K562 (cell line): ENCODE data around the gene SOX12. TPM values are rescaled to one million over a fixed set of nuclear protein-coding genes. Genes with fewer than 3 reads are reported as not detected.

Experiments used
- AFF4 ChIP-seq: sonication (generic); formaldehyde crosslinking; IDR thresholded peaks from 2 replicates; pipeline ENCODE4 v1.8.0; 2023; ENCODE audit warnings: mild to moderate bottlenecking, missing genetic modification reagents
- ATF7 ChIP-seq: fragments of 450-650 bp; IDR thresholded peaks from 2 replicates; pipeline ENCODE4 v1.7.1; 2014; ENCODE audit warnings: mild to moderate bottlenecking, moderate library complexity
- DMBX1 ChIP-seq: fragments of 250-450 bp; sonication (Bioruptor Pico); IDR thresholded peaks from 2 replicates; pipeline ENCODE4 v1.8.0; 2022; ENCODE audit warnings: inconsistent platforms, mild to moderate bottlenecking, moderate library complexity, borderline replicate concordance
- DPF2 ChIP-seq: fragments of 450-650 bp; IDR thresholded peaks from 2 replicates; pipeline ENCODE4 v1.6.1; 2016
- HDAC2 ChIP-seq: fragments of 450-650 bp; IDR thresholded peaks from 2 replicates; pipeline ENCODE4 v1.6.1; 2016; ENCODE audit warnings: mild to moderate bottlenecking
- MEF2D ChIP-seq: conservative IDR thresholded peaks from 2 replicates; pipeline ENCODE4 v1.6.1; 2016; ENCODE audit warnings: low read depth, missing genetic modification characterization, missing compliant biosample characterization
- POLR2H ChIP-seq: IDR thresholded peaks from 2 replicates; pipeline ENCODE4 v1.6.1; 2016; ENCODE audit warnings: missing genetic modification characterization, low read depth, mild to moderate bottlenecking, control low read depth, missing compliant biosample characterization, moderate library complexity
- POU5F1 ChIP-seq: fragments of 150-350 bp; IDR thresholded peaks from 2 replicates; pipeline ENCODE4 v1.6.1; 2014; ENCODE audit warnings: borderline replicate concordance, low read length, low read depth, mild to moderate bottlenecking; ENCODE audit not compliant: partially characterized antibody
- TCF7 ChIP-seq: sonication (generic); IDR thresholded peaks from 2 replicates; pipeline ENCODE4 v1.6.1; 2016; ENCODE audit warnings: antibody characterized with exemption, borderline replicate concordance
- ZNF589 ChIP-seq: fragments of 200-800 bp; sonication (Bioruptor generic); IDR thresholded peaks from 2 replicates; pipeline ENCODE4 v1.6.1; 2016; ENCODE audit warnings: low read depth, missing genetic modification characterization, missing compliant biosample characterization
- ZNF644 ChIP-seq: fragments of 200-800 bp; sonication (Bioruptor generic); IDR thresholded peaks from 2 replicates; pipeline ENCODE4 v1.6.1; 2016; ENCODE audit warnings: low read depth, missing genetic modification characterization, missing compliant biosample characterization
- polyA plus RNA-seq, 8 experiments: library from polyadenylated mRNA; depleted of rRNA in 4 of 8; stranded (reverse) in 5 of 8; unstranded in 3 of 8; fragments of >200 nt; fragmentation: Nextera tagmentation in 2 of 8; fragmentation: Illumina TruSeq in 1 of 8; extraction: Ambion mirVana in 2 of 8; extraction: Trizol in 1 of 8; gene quantifications; 2 replicates each; pipeline versions ENCODE4 v1.2.1 to v1.2.3, GENCODE V29; 2011 to 2014; ENCODE audit warnings: inconsistent platforms in 1 of 8, missing spikeins in 1 of 8
- total RNA-seq, 7 experiments: library from RNA; depleted of rRNA in 6 of 7; stranded (reverse); fragments of >200 nt in 6 of 7; fragmentation: Illumina TruSeq in 2 of 7; extraction: Trizol in 2 of 7; gene quantifications; 2 replicates each; pipeline versions ENCODE4 v1.2.1 to v1.2.3, GENCODE V29; 2011 to 2021; ENCODE audit warnings: low replicate concordance in 1 of 7
- TF ChIP-seq, protein P1 (sequence below), 2 experiments: IDR thresholded peaks; 2 replicates each; pipeline ENCODE4 v1.6.1; 2012; ENCODE audit warnings: improper control_type of control experiment in 2 of 2, low read depth in 2 of 2, low read length in 2 of 2, borderline replicate concordance in 1 of 2
- TF ChIP-seq, protein P2 (sequence below): fragments of 250-450 bp; sonication (Bioruptor Pico); IDR thresholded peaks from 2 replicates; pipeline ENCODE4 v1.4.0; 2020; ENCODE audit warnings: mild to moderate bottlenecking, moderate library complexity
- TF ChIP-seq, protein P3 (sequence below), 2 experiments: fragments of 450-650 bp in 1 of 2; sonication (generic) in 1 of 2; formaldehyde crosslinking in 1 of 2; IDR thresholded peaks in 1 of 2; conservative IDR thresholded peaks in 1 of 2; 2 replicates each; pipeline versions ENCODE4 v1.6.1 to v1.8.1; 2016 to 2023; ENCODE audit warnings: mild to moderate bottlenecking in 2 of 2, moderate library complexity in 2 of 2, inconsistent platforms in 1 of 2, missing genetic modification reagents in 1 of 2

Gene SOX12
- total and polyA plus RNA-seq, 9 of the 15 experiments (the other 6 are each of a cell fraction or from before 2014, with no cell fraction given) = 0.42 to 26.3 (median 2.6) TPM

DNA sequence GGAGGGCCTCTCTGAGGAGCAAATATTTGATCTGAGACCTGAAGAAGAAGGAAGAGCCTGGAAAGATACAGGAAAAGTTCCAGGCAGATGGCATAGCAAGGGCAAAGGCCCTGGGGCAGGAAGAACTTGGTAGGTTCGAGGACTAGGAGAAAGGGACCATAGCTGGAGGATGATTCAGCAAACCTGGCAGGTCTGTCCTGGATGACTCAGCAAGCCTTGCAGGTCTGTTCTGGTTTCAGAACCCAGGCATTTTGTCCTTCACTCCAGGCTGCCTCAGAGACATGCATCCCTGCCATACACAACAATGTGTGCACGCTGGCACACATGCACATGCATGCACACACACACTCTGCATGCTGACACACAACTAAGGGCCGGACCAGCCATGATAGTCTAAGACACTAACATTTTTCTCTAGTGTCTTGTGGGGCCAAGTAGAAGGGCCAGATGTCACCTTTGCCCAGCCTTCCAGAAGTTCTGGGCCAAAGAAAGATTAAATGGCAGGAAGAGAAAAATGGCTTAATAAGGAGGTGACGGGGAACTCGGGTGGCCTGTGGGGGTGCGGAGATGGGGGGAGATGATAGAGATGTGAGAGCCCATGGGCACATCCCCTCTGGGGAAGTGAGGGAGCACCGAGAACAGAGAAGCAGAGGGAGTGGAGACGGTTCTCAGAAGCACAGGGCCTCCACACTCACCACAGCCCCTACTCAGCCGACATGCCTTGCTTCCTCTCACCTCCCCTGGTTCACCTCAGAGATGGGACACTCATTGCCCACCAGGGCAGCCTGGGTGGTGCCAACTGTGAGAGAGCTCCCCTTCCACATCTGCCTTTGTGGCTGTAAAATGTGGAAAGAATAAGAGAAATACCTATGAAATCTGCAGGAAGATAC is 39.8 kb downstream of the SOX12 start (continued):
- TF ChIP-seq, protein P1, sequence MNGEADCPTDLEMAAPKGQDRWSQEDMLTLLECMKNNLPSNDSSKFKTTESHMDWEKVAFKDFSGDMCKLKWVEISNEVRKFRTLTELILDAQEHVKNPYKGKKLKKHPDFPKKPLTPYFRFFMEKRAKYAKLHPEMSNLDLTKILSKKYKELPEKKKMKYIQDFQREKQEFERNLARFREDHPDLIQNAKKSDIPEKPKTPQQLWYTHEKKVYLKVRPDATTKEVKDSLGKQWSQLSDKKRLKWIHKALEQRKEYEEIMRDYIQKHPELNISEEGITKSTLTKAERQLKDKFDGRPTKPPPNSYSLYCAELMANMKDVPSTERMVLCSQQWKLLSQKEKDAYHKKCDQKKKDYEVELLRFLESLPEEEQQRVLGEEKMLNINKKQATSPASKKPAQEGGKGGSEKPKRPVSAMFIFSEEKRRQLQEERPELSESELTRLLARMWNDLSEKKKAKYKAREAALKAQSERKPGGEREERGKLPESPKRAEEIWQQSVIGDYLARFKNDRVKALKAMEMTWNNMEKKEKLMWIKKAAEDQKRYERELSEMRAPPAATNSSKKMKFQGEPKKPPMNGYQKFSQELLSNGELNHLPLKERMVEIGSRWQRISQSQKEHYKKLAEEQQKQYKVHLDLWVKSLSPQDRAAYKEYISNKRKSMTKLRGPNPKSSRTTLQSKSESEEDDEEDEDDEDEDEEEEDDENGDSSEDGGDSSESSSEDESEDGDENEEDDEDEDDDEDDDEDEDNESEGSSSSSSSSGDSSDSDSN (IDR thresholded peaks at IDR 0.05; ENCODE audit: borderline replicate concordance in 1 of 2, low read depth in 2 of 2, low read length in 2 of 2) = no peak
- TF ChIP-seq POU5F1 = no peak
- peak; percentile 76; the same call in 1 of the 2 replicates for TF ChIP-seq DMBX1 (CRISPR knock-in tag)
- TF ChIP-seq MEF2D (tag) = peak; percentile 50; the same call in 1 of the 2 replicates
- TF ChIP-seq POLR2H = no peak
- 0 out of 2 replicates have a peak, but pooled peaks have one; percentile 21 for TF ChIP-seq ATF7
- peak; percentile 72; the same call in 1 of the 2 replicates for TF ChIP-seq ZNF589 (CRISPR knock-in tag)
- TF ChIP-seq ZNF644 (tag) = 0 out of 2 replicates have a peak, but pooled peaks have one; percentile 39
- TF ChIP-seq, protein P2, sequence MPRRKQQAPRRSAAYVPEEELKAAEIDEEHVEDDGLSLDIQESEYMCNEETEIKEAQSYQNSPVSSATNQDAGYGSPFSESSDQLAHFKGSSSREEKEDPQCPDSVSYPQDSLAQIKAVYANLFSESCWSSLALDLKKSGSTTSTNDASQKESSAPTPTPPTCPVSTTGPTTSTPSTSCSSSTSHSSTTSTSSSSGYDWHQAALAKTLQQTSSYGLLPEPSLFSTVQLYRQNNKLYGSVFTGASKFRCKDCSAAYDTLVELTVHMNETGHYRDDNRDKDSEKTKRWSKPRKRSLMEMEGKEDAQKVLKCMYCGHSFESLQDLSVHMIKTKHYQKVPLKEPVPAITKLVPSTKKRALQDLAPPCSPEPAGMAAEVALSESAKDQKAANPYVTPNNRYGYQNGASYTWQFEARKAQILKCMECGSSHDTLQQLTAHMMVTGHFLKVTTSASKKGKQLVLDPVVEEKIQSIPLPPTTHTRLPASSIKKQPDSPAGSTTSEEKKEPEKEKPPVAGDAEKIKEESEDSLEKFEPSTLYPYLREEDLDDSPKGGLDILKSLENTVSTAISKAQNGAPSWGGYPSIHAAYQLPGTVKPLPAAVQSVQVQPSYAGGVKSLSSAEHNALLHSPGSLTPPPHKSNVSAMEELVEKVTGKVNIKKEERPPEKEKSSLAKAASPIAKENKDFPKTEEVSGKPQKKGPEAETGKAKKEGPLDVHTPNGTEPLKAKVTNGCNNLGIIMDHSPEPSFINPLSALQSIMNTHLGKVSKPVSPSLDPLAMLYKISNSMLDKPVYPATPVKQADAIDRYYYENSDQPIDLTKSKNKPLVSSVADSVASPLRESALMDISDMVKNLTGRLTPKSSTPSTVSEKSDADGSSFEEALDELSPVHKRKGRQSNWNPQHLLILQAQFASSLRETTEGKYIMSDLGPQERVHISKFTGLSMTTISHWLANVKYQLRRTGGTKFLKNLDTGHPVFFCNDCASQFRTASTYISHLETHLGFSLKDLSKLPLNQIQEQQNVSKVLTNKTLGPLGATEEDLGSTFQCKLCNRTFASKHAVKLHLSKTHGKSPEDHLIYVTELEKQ (CRISPR knock-in tag) = no peak
- TF ChIP-seq, protein P3, sequence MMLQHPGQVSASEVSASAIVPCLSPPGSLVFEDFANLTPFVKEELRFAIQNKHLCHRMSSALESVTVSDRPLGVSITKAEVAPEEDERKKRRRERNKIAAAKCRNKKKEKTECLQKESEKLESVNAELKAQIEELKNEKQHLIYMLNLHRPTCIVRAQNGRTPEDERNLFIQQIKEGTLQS (IDR thresholded peaks at IDR 0.05) = peak; percentile 81
- TF ChIP-seq, protein P3 (CRISPR knock-in tag; conservative IDR thresholded peaks at IDR 0.05) = no peak
- no peak for TF ChIP-seq TCF7
- TF ChIP-seq HDAC2 = peak; percentile 48; the same call in 1 of the 2 replicates
- TF ChIP-seq AFF4 (CRISPR knock-in tag) = no peak
- TF ChIP-seq DPF2 = peak; percentile 88
